H1 (cell line): ENCODE results near the gene NCK1. TPM values are rescaled to one million over a fixed set of nuclear protein-coding genes. Genes with fewer than 3 reads are reported as not detected.

Experiments
- BACH1 ChIP-seq: IDR thresholded peaks from 2 replicates; pipeline ENCODE4 v1.6.1; 2012; ENCODE audit warnings: low read length, improper control_type of control experiment
- BCL11A ChIP-seq, 2 experiments: IDR thresholded peaks; one replicate each; pipeline ENCODE4 v1.6.1; 2011; ENCODE audit warnings: low read depth in 2 of 2, low read length in 2 of 2, mild to moderate bottlenecking in 2 of 2
- CBX8 ChIP-seq: fragments of 300-800, 300-1000 bp; sonication (generic); IDR thresholded peaks from 2 replicates; pipeline ENCODE4 v1.7.1; 2016; ENCODE audit warnings: low read depth, low read length, borderline replicate concordance
- CHD2 ChIP-seq: IDR thresholded peaks from 2 replicates; pipeline ENCODE4 v1.6.1; 2012; ENCODE audit warnings: low read length, improper control_type of control experiment
- PHF8 ChIP-seq: fragments of 200-600 bp; sonication (generic); conservative IDR thresholded peaks from 2 replicates; pipeline ENCODE4 v1.7.1; 2012; ENCODE audit warnings: low read depth, mild to moderate bottlenecking, inconsistent platforms, low read length, moderate library complexity
- RAD21 ChIP-seq, 2 experiments: IDR thresholded peaks in 1 of 2; conservative IDR thresholded peaks in 1 of 2; 2 replicates each; pipeline ENCODE4 v1.6.1; 2011; ENCODE audit warnings: low read depth in 2 of 2, low read length in 2 of 2, improper control_type of control experiment in 1 of 2, inconsistent platforms in 1 of 2, mild to moderate bottlenecking in 1 of 2, moderate library complexity in 1 of 2
- SIRT6 ChIP-seq: IDR thresholded peaks from one replicate; pipeline ENCODE4 v1.7.1; 2012; ENCODE audit warnings: low read length, inconsistent platforms
- TBP ChIP-seq: IDR thresholded peaks from 2 replicates; pipeline ENCODE4 v1.6.1; 2011; ENCODE audit warnings: low read depth, low read length, improper control_type of control experiment
- ZNF274 ChIP-seq: IDR thresholded peaks from 2 replicates; pipeline ENCODE4 v1.7.0; 2012; ENCODE audit warnings: low read length, borderline replicate concordance; ENCODE audit errors: extremely low read depth
- polyA plus RNA-seq, 7 experiments: library from polyadenylated mRNA; depleted of rRNA in 3 of 7; stranded (reverse) in 5 of 7; unstranded in 2 of 7; fragments of >200 nt in 5 of 7; fragments of 200-250 nt in 2 of 7; gene quantifications; 1 replicate in 5 of 7; 2 replicates in 1 of 7; 4 replicates in 1 of 7; pipeline versions ENCODE4 v1.2.1 to v1.2.3, GENCODE V29; 2011 to 2013; ENCODE audit warnings: missing spikeins in 2 of 7, mixed read lengths in 2 of 7
- total RNA-seq: library from RNA; stranded (reverse); fragmentation: NEBNext Ultra II Directional; extraction: Animal tissue kit (Norgen Biotek cat#: 25700); gene quantifications from 2 replicates; pipeline ENCODE4 v1.2.1, GENCODE V29; 2021

Gene NCK1
- total and polyA plus RNA-seq, 2 of the 8 experiments (the other 6 are each of a cell fraction or from before 2014, with no cell fraction given): 10.0 to 28.5 TPM

DNA sequence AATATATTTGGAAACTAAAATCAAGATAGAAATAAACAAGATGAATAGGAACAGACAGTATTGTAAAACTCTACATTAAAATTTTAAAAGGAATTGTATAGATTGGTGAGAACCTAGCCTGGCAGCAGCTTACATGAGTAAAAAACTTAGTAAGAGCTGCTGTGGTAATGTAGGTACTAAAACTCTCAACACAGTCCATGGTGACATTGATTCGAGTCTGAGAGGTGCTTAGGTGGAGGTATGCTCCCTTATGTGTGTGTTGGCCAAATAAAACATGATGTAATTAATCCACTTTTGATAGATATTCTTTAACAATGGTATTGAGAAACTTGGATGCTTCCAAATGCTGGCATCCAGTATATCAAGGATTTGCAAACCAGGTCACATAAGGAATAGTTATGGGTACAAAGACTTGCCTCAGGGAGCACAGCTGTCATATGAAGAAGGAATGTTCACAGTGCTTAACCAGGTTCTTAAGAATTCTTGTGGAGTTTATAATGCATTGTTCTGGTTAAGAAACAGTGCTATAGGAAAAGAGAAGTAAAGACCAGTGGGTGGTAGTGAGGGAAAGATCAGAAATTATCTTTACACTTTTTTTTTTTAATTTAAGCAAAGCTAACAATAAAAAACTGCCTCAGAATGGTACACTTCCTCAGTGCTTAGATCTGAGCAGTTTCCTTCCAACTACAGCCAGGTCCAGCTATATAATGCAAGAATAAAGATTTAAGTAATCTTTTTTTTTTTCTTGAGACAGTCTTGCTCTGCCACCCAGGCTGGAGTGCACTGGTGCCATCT, 71.2 kb downstream of the NCK1 start (continued):
- TF ChIP-seq CBX8: no peak
- TF ChIP-seq RAD21 (IDR thresholded peaks at IDR 0.05 in 1 of 2, conservative IDR thresholded peaks at IDR 0.05 in 1 of 2; ENCODE audit: low read depth in 2 of 2, low read length in 2 of 2): no peak
- TF ChIP-seq CHD2: no peak
- no peak for TF ChIP-seq BACH1
- TF ChIP-seq TBP: no peak
- TF ChIP-seq PHF8: no peak
- TF ChIP-seq ZNF274: no peak
- TF ChIP-seq SIRT6: no peak
- TF ChIP-seq BCL11A (IDR thresholded peaks at IDR 0.05; ENCODE audit: low read depth in 2 of 2, low read length in 2 of 2): no peak
